Upper lobe of left lung (tissue), 4 donors: ENCODE data around the gene SLC9A9.

Experiments
- POLR2A ChIP-seq, 4 donors: fragments of 450-650 bp; IDR thresholded peaks; one replicate each; pipeline ENCODE4 v1.5.1; 2016 to 2017; ENCODE audit warnings: antibody characterized with exemption in 4 of 4, mild to moderate bottlenecking in 2 of 4
- POLR2AphosphoS5 ChIP-seq, 2 donors: sonication (generic); formaldehyde crosslinking; IDR thresholded peaks; one replicate each; pipeline ENCODE4 v1.5.1; 2017; ENCODE audit warnings: antibody characterized with exemption in 2 of 2

DNA sequence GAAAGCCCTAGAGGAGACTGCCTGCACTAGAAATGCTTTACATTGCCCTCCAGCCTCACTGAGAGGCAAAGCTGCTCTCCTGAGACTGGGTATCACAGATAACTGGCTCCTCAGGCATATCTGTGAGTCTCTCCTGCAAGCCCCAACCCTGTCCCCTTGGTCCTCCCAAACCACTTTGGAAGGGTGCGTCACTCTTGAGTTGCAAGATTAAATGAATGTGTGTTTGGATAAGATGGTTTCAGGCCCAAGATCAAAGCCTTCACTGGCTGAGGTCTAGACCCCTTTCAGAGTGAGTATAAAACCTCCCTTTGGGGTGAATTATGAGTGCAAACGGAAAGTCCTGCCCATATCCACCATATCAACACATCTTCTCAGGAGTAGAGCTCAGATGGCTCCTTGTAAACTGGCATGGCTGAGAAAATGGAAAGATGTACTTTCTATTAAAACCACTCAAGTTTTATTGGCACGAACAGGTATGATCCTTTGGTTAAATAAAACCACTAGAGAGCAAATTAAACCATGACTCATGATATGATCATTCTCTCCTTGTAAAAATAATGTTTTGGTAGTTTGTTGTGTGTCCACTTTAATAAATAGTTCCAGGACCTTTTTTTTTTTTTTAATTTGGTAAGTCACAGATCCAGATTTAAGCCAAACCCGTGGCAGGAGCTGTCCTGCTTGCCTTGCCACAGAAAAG, 564.7 kb downstream of the SLC9A9 start:
- TF ChIP-seq POLR2AphosphoS5 (IDR thresholded peaks at IDR 0.05) = no peak
- no peak for TF ChIP-seq POLR2A (IDR thresholded peaks at IDR 0.05)
